Nephron (organoid): Measurements from ENCODE around the gene MAP1S.

ENCODE experiments used
- H3K27ac Mint-ChIP-seq, 3 experiments: 2 replicates each; pipeline ENCODE4 v1.8.0; 2020; ENCODE audit warnings: mixed read lengths in 3 of 3, mild to moderate bottlenecking in 2 of 3, moderate library complexity in 1 of 3
- H3K27me3 Mint-ChIP-seq: 2 replicates; pipeline ENCODE4 v1.8.0; 2021; ENCODE audit warnings: low read depth, mild to moderate bottlenecking, moderate library complexity, mixed read lengths
- H3K36me3 Mint-ChIP-seq: 2 replicates; pipeline ENCODE4 v1.8.0; 2020; ENCODE audit warnings: low read depth, mixed read lengths
- H3K4me1 Mint-ChIP-seq: 2 replicates; pipeline ENCODE4 v1.8.0; 2020; ENCODE audit warnings: mixed read lengths
- H3K4me3 Mint-ChIP-seq, 3 experiments: 2 replicates each; pipeline ENCODE4 v1.8.0; 2020; ENCODE audit warnings: mild to moderate bottlenecking in 3 of 3, mixed read lengths in 3 of 3, moderate library complexity in 2 of 3
- H3K9me3 Mint-ChIP-seq: 2 replicates; pipeline ENCODE4 v1.8.0; 2020; ENCODE audit warnings: mixed read lengths
- CTCF ChIP-seq, 3 experiments: fragments of 200-600 bp; sonication (generic); IDR thresholded peaks; one replicate each; pipeline ENCODE4 v1.5.0; 2021; ENCODE audit warnings: antibody characterized with exemption in 3 of 3; ENCODE audit not compliant: unreplicated experiment in 3 of 3

The MAP1S gene

GRCh38 chr19:17684256-17684655 lies 35.0 kb upstream of the MAP1S start:
- H3K4me3 Mint-ChIP-seq: no peak overlapping the region
- no peak for TF ChIP-seq CTCF (IDR thresholded peaks at IDR 0.05; ENCODE audit: unreplicated experiment in 3 of 3)
- peaks cover 92% of the 10 kb centered on the region for H3K27me3 Mint-ChIP-seq
- H3K9me3 Mint-ChIP-seq: peaks cover 2% of the 10 kb centered on the region
- no peak overlapping the region for H3K27ac Mint-ChIP-seq
- peaks cover 10% of the 10 kb centered on the region for H3K4me1 Mint-ChIP-seq
- H3K36me3 Mint-ChIP-seq: no peaks in the 10 kb centered on the region

GRCh38 chr19:17685451-17686022 lies 33.7 kb upstream of the MAP1S start:
- no peaks in the 10 kb centered on the region for H3K36me3 Mint-ChIP-seq
- H3K4me3 Mint-ChIP-seq: peak overlapping the region in 2 of 3 experiments; percentile 21 to 23
- no peak overlapping the region for H3K27ac Mint-ChIP-seq
- peaks cover 2% of the 10 kb centered on the region for H3K9me3 Mint-ChIP-seq
- no peak for TF ChIP-seq CTCF (IDR thresholded peaks at IDR 0.05; ENCODE audit: unreplicated experiment in 3 of 3)
- H3K4me1 Mint-ChIP-seq: peaks cover 10% of the 10 kb centered on the region
- peaks cover 89% of the 10 kb centered on the region for H3K27me3 Mint-ChIP-seq

DNA sequence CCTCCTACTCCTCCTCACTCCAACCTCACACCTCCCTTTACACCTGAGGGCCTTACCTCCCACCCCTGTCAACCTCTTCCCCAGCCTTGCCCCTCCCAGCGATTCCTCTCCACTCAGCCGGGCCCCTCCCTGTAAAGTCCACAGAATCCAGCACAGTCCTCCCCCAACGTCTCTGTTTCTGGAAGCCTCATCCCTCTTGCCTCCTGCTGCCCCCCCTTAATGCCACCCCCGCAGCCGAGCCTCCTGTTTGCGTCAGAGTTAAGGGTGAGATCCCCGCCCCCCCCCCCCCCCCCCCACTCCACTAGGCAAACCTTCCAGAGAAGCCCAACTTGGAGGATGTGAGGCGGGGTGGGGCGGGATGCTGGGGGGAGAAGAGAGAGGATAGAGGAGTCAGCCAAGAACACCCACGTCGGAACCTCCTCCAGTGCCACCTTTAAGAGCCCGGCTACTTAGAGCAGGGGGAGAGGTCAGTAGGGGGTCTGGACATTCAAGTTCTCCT lies 33.2 kb upstream of the MAP1S start:
- Mint-ChIP-seq H3K36me3 (no peaks in the 10 kb centered on the region), H3K4me3 (peak overlapping the region in 1 of 3 experiments; percentile 31), H3K9me3 (peaks cover 2% of the 10 kb centered on the region), H3K27me3 (peaks cover 86% of the 10 kb centered on the region), H3K4me1 (peaks cover 10% of the 10 kb centered on the region), H3K27ac (no peak overlapping the region)
- TF ChIP-seq CTCF (IDR thresholded peaks at IDR 0.05; ENCODE audit: unreplicated experiment in 3 of 3): no peak

- Mint-ChIP-seq H3K4me1 (peaks cover 10% of the 10 kb centered on the region), H3K27ac (no peak overlapping the region), H3K36me3 (no peaks in the 10 kb centered on the region), H3K9me3 (peaks cover 2% of the 10 kb centered on the region), H3K27me3 (peaks cover 81% of the 10 kb centered on the region), H3K4me3 (peak overlapping the region in 1 of 3 experiments; percentile 31)
- TF ChIP-seq CTCF (IDR thresholded peaks at IDR 0.05; ENCODE audit: unreplicated experiment in 3 of 3): no peak
Measured at GRCh38 chr19:17686592-17687024, 32.7 kb upstream of the MAP1S start.

DNA sequence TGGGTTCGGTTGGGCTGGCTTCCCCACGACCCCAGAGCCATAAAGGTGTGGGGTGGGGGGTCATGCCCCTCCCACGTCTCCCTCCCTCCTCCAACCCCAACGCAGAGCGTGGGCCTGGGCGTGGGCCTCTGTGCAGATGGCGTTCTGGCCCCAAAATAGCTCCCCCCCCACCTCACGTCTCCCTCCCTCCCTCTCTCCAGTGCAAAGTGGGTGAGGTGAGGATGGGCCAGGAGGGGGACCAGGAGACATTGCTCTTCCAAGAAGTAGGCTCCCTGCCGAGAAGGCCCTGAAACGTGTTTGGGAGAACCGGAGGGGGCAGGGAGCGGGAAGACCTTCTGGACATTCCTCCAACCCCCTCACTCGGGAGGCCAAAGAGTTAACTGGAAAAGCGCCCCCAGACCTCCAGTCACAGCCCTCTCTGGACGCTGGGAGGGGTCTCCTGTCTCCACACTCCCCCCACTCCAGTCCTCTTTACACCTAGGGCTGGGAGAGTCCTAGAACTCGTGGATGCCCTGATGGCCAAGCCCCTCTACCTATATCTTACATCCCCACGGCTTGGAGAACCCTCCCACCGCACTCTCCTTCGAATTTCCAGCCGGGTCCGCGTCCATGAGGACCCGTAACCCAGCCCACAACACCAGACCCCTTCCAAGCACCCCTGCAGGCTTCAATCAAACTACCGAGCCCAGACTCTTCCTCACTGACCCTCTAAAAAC lies 32.0 kb upstream of the MAP1S start:
- peaks cover 78% of the 10 kb centered on the region for H3K27me3 Mint-ChIP-seq
- H3K4me1 Mint-ChIP-seq: peaks cover 10% of the 10 kb centered on the region
- TF ChIP-seq CTCF (IDR thresholded peaks at IDR 0.05; ENCODE audit: unreplicated experiment in 3 of 3): no peak
- H3K4me3 Mint-ChIP-seq: peak overlapping the region; percentile 72 to 78 (median 76)
- no peaks in the 10 kb centered on the region for H3K36me3 Mint-ChIP-seq
- no peak overlapping the region for H3K27ac Mint-ChIP-seq
- H3K9me3 Mint-ChIP-seq: peaks cover 2% of the 10 kb centered on the region
